IMR-90 (cell line): ENCODE data around the gene INCA1. TPM values are rescaled to one million over a fixed set of nuclear protein-coding genes. Genes with fewer than 3 reads are reported as not detected.

Experiments
- ATAC-seq: fragments of 200-7000 bp; cut with Tn5 transposase; 2 replicates; pipeline ENCODE4 v1.9.1; 2020; ENCODE audit warnings: low read depth, mild to moderate bottlenecking, moderate library complexity
- BruUV-seq: library from RNA; stranded (reverse); fragments of 400-500 nt; replicated peaks from 2 replicates; lab custom pipeline; 2021; lab: Mats Ljungman, UMichigan
- CTCF ChIA-PET: fragments of 300-600 bp; formaldehyde crosslinking; extraction: SDS; loops from one replicate; lab custom pipeline; 2021; ENCODE audit warnings: antibody characterized with exemption; lab: Yijun Ruan, JAX
- POLR2A ChIA-PET: fragments of 300-600 bp; sonication (Branson Sonifier 250); formaldehyde crosslinking; loops from one replicate; lab custom pipeline; 2022; ENCODE audit warnings: antibody characterized with exemption; ENCODE audit not compliant: unreplicated experiment; lab: Charles Lee
- DNase-seq: peaks from one replicate; pipeline ENCODE4 v3.0.0; 2013
- H2AFZ ChIP-seq: replicated peaks from 2 replicates; pipeline ENCODE3; 2013; ENCODE audit warnings: low read length, mild to moderate bottlenecking; ENCODE audit not compliant: poor library complexity
- H2AK5ac ChIP-seq: 2 replicates; pipeline ENCODE4 v1.6.1; 2013; ENCODE audit warnings: low read depth, low read length, inconsistent platforms
- H2AK9ac ChIP-seq: replicated peaks from 2 replicates; pipeline ENCODE3; 2013; ENCODE audit warnings: mild to moderate bottlenecking, low read depth, low read length, moderate library complexity; ENCODE audit not compliant: poor library complexity
- H2BK120ac ChIP-seq: 2 replicates; pipeline ENCODE4 v1.6.1; 2013; ENCODE audit warnings: low read depth, low read length, inconsistent platforms
- H2BK15ac ChIP-seq: 3 replicates; pipeline ENCODE4 v1.6.1; 2013; ENCODE audit warnings: low read depth, low read length, inconsistent platforms
- H2BK20ac ChIP-seq: 2 replicates; pipeline ENCODE4 v1.6.1; 2013; ENCODE audit warnings: low read depth, mild to moderate bottlenecking, inconsistent platforms, low read length, moderate library complexity
- H2BK5ac ChIP-seq: 2 replicates; pipeline ENCODE4 v1.6.1; 2013; ENCODE audit warnings: mild to moderate bottlenecking, low read depth, low read length, inconsistent platforms; ENCODE audit not compliant: poor library complexity, severe bottlenecking
- H3K14ac ChIP-seq: replicated peaks from 2 replicates; pipeline ENCODE4 v1.6.1; 2013; ENCODE audit warnings: low read depth, low read length, inconsistent platforms
- H3K18ac ChIP-seq: 2 replicates; pipeline ENCODE4 v1.6.1; 2013; ENCODE audit warnings: low read depth, low read length, control low read depth
- H3K23ac ChIP-seq: 2 replicates; pipeline ENCODE4 v1.6.1; 2013; ENCODE audit warnings: low read depth, low read length, inconsistent platforms
- H3K27ac ChIP-seq: 2 replicates; pipeline ENCODE4 v1.5.1; 2013; ENCODE audit warnings: mild to moderate bottlenecking, control low read depth, low read length; ENCODE audit not compliant: insufficient read depth
- H3K27me3 ChIP-seq: 2 replicates; pipeline ENCODE4 v1.6.1; 2013; ENCODE audit warnings: low read length; ENCODE audit not compliant: control insufficient read depth, insufficient read depth
- H3K36me3 ChIP-seq: 2 replicates; pipeline ENCODE4 v1.6.1; 2013; ENCODE audit warnings: low read length, mixed read lengths; ENCODE audit not compliant: control insufficient read depth, insufficient read depth
- H3K4ac ChIP-seq: 2 replicates; pipeline ENCODE4 v1.6.1; 2013; ENCODE audit warnings: low read depth, low read length, inconsistent platforms
- H3K4me1 ChIP-seq: 2 replicates; pipeline ENCODE4 v1.6.1; 2013; ENCODE audit warnings: low read length, mixed read lengths; ENCODE audit not compliant: control insufficient read depth, insufficient read depth
- H3K4me2 ChIP-seq: 2 replicates; pipeline ENCODE4 v1.6.1; 2013; ENCODE audit warnings: low read depth, mild to moderate bottlenecking, control low read depth, low read length, moderate library complexity
- H3K4me3 ChIP-seq: 2 replicates; pipeline ENCODE4 v1.5.1; 2013; ENCODE audit warnings: low read depth, mild to moderate bottlenecking, control low read depth, low read length, moderate library complexity; ENCODE audit not compliant: insufficient read depth
- H3K56ac ChIP-seq: 2 replicates; pipeline ENCODE4 v1.6.1; 2013; ENCODE audit warnings: low read length, inconsistent platforms; ENCODE audit not compliant: insufficient read depth; ENCODE audit errors: extremely low read depth
- H3K79me1 ChIP-seq, 2 experiments: 2 replicates each; pipeline ENCODE4 v1.6.1; 2013; ENCODE audit warnings: low read length in 2 of 2, inconsistent platforms in 1 of 2, low read depth in 1 of 2
- H3K9ac ChIP-seq: 2 replicates; pipeline ENCODE4 v1.6.1; 2013; ENCODE audit warnings: low read depth, low read length, control low read depth
- H3K9me1 ChIP-seq: 2 replicates; pipeline ENCODE4 v1.6.1; 2013; ENCODE audit warnings: low read length, inconsistent platforms; ENCODE audit not compliant: insufficient read depth
- H3K9me3 ChIP-seq: 2 replicates; pipeline ENCODE4 v1.6.1; 2013; ENCODE audit warnings: low read length; ENCODE audit not compliant: control insufficient read depth, insufficient read depth
- H4K20me1 ChIP-seq: 2 replicates; pipeline ENCODE4 v1.6.1; 2013; ENCODE audit warnings: low read length, inconsistent platforms; ENCODE audit not compliant: insufficient read depth
- H4K5ac ChIP-seq: 2 replicates; pipeline ENCODE4 v1.6.1; 2013; ENCODE audit warnings: mild to moderate bottlenecking, low read depth, low read length, control low read depth
- H4K8ac ChIP-seq, 2 experiments: 2 replicates each; pipeline ENCODE4 v1.6.1; 2013; ENCODE audit warnings: low read depth in 2 of 2, low read length in 2 of 2, control low read depth in 1 of 2, inconsistent platforms in 1 of 2
- H4K91ac ChIP-seq: 2 replicates; pipeline ENCODE4 v1.6.1; 2013; ENCODE audit warnings: low read depth, low read length, inconsistent platforms; ENCODE audit not compliant: insufficient read depth
- BHLHE40 ChIP-seq: fragments of 150-350 bp; IDR thresholded peaks from 2 replicates; pipeline ENCODE4 v1.6.1; 2016; ENCODE audit warnings: mild to moderate bottlenecking, low read depth, low read length
- CEBPB ChIP-seq: IDR thresholded peaks from 2 replicates; pipeline ENCODE4 v1.6.1; 2012; ENCODE audit warnings: low read depth, low read length, improper control_type of control experiment
- CHD1 ChIP-seq: IDR thresholded peaks from 2 replicates; pipeline ENCODE4 v1.6.1; 2012; ENCODE audit warnings: low read depth, low read length, improper control_type of control experiment
- FOS ChIP-seq: fragments of 150-350 bp; IDR thresholded peaks from 2 replicates; pipeline ENCODE4 v1.6.1; 2016; ENCODE audit warnings: low read depth, low read length
- MAFK ChIP-seq: IDR thresholded peaks from 2 replicates; pipeline ENCODE4 v1.6.1; 2012; ENCODE audit warnings: low read depth, low read length, improper control_type of control experiment
- MAZ ChIP-seq: IDR thresholded peaks from 2 replicates; pipeline ENCODE4 v1.6.1; 2012; ENCODE audit warnings: low read depth, mild to moderate bottlenecking, low read length, improper control_type of control experiment, moderate library complexity, borderline replicate concordance
- MXI1 ChIP-seq: IDR thresholded peaks from 2 replicates; pipeline ENCODE4 v1.6.1; 2012; ENCODE audit warnings: low read depth, mild to moderate bottlenecking, low read length, moderate library complexity, borderline replicate concordance
- NFE2L2 ChIP-seq: fragments of 150-350 bp; IDR thresholded peaks from 2 replicates; pipeline ENCODE4 v1.6.1; 2016; ENCODE audit warnings: low read depth, mild to moderate bottlenecking, low read length
- POLR2A ChIP-seq: IDR thresholded peaks from 2 replicates; pipeline ENCODE4 v1.6.1; 2012; ENCODE audit warnings: mild to moderate bottlenecking, low read depth, low read length
- RAD21 ChIP-seq: IDR thresholded peaks from 2 replicates; pipeline ENCODE4 v1.6.1; 2012; ENCODE audit warnings: low read length, improper control_type of control experiment
- RFX5 ChIP-seq: IDR thresholded peaks from 2 replicates; pipeline ENCODE4 v1.8.0; 2012; ENCODE audit warnings: low read depth, mild to moderate bottlenecking, low read length, moderate library complexity
- SMC3 ChIP-seq: fragments of 150-350 bp; IDR thresholded peaks from 2 replicates; pipeline ENCODE4 v1.6.1; 2016; ENCODE audit warnings: low read depth, mild to moderate bottlenecking, antibody characterized with exemption, low read length, moderate library complexity
- WGBS, 2 experiments: methylation state at CpG; one replicate each; pipeline versions ENCODE4 v1.1.5 to v1.1.7; 2013; ENCODE audit warnings: missing lambda C conversion rate in 2 of 2; ENCODE audit not compliant: insufficient read length in 1 of 2; ENCODE audit errors: extremely low coverage in 2 of 2; 5-methylcytosine and 5-hydroxymethylcytosine counted together
- dilution Hi-C: fragments of 300-500 bp; cut with HindIII; formaldehyde crosslinking; loops from one replicate; pipeline ENCODE4 v1.14.3; 2018; ENCODE audit warnings: low sequenced_read_pairs; ENCODE audit not compliant: unreplicated experiment
- in situ Hi-C: fragments of 300-500 bp; cut with MboI; formaldehyde crosslinking; loops from 3 replicates; pipeline ENCODE4 v1.14.3; 2019; ENCODE audit warnings: low sequenced_read_pairs, inconsistent platforms, mixed read lengths
- intact Hi-C: fragments of 100-400 bp; cut with micrococcal nuclease; formaldehyde crosslinking; loops from 2 replicates; pipeline ENCODE4 v1.10.0; 2022
- polyA plus RNA-seq, 3 experiments: library from polyadenylated mRNA; depleted of rRNA; stranded (reverse); fragments of >200 nt; gene quantifications; 2 replicates each; pipeline ENCODE4 v1.2.3, GENCODE V29; 2012; ENCODE audit warnings: low replicate concordance in 1 of 3
- total RNA-seq: library from RNA; depleted of rRNA; stranded (reverse); fragments of >200 nt; gene quantifications from 2 replicates; pipeline ENCODE4 v1.2.3, GENCODE V29; 2012
- TF ChIP-seq, protein P1 (sequence below): conservative IDR thresholded peaks from 2 replicates; pipeline ENCODE4 v1.5.1; 2012; ENCODE audit warnings: mild to moderate bottlenecking, low read depth, low read length, improper control_type of control experiment
- TF ChIP-seq, protein P2 (sequence below): fragments of 150-350 bp; IDR thresholded peaks from 2 replicates; pipeline ENCODE4 v1.6.1; 2016; ENCODE audit warnings: low read depth, mild to moderate bottlenecking, low read length, moderate library complexity, borderline replicate concordance
- TF ChIP-seq, protein P3 (sequence below): fragments of 150-350 bp; IDR thresholded peaks from 2 replicates; pipeline ENCODE4 v1.6.1; 2017; ENCODE audit warnings: mild to moderate bottlenecking, antibody characterized with exemption, low read length, low read depth

Gene INCA1
- total and polyA plus RNA-seq, 2 of the 4 experiments (the other 2 are of a cell fraction): 0.18 to 0.51 TPM

DNA sequence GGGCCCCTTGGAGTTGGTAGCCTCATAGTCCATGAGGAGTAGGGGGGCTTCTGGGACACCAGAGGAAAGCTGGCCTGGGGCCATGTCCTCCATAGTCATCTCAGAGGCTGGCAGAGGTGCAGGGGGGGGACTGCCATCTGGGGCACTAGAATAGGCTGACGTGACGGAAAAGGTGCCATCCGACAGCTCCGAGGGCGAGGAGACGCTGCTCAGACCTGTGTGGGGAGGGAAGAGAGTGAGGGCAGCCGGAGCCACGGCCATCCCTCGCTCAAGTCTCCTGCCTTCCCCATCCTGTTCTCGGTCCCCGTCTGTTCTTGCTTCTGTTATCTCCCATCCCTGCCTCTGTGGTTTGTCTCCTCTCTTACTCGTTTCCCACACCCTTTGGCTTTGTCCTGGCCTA is 25.0 kb downstream of the INCA1 start:
- POLR2A ChIA-PET: no interaction called here
- BruUV-seq: no TSS peak
- Histone ChIP-seq H3K9ac (no peak overlapping the region), H3K4ac (no peak overlapping the region), H4K91ac (no peak overlapping the region), H4K8ac (no peak overlapping the region), H3K27ac (no peak overlapping the region), H3K27me3 (no peaks in the 10 kb centered on the region), H3K4me2 (no peak overlapping the region), H2BK120ac (no peak overlapping the region), H3K14ac (no peak overlapping the region), H3K9me1 (peaks cover 19% of the 10 kb centered on the region), H3K56ac (no peak overlapping the region), H2AK9ac (peak overlapping the region; percentile 56), H3K79me1 (peaks cover 9 to 56% of the 10 kb centered on the region in 2 experiments; a peak in 3 of 4 replicates), H3K18ac (no peak overlapping the region), H3K9me3 (no peaks in the 10 kb centered on the region), H2BK5ac (no peak overlapping the region), H4K20me1 (peaks cover 3% of the 10 kb centered on the region; the same call in 1 of the 2 replicates), H2BK20ac (no peak overlapping the region), H3K4me3 (no peak overlapping the region), H2AFZ (no peak overlapping the region), H3K36me3 (peaks cover 39% of the 10 kb centered on the region), H3K23ac (no peak overlapping the region), H3K4me1 (peaks cover 14% of the 10 kb centered on the region), H4K5ac (no peak overlapping the region), H2AK5ac (no peak overlapping the region), H2BK15ac (no peak overlapping the region)
- intact Hi-C loops: no loop called here
- CTCF ChIA-PET: no interaction called here
- no peak for ATAC-seq
- dilution Hi-C loops: no loop called here
- no peak for DNase-seq
- WGBS, 2 experiments: 90% methylated on average over 6 of the region's 12 CpGs; no CpG with 5 or more reads in 1 of the 2 experiments
- in situ Hi-C loops: no loop called here
- TF ChIP-seq MAFK (no peak), NFE2L2 (no peak), MXI1 (no peak), SMC3 (no peak), CEBPB (no peak), RAD21 (no peak), POLR2A (no peak), MAZ (no peak), CHD1 (no peak), FOS (no peak), BHLHE40 (no peak), RFX5 (no peak)
- TF ChIP-seq, protein P1, sequence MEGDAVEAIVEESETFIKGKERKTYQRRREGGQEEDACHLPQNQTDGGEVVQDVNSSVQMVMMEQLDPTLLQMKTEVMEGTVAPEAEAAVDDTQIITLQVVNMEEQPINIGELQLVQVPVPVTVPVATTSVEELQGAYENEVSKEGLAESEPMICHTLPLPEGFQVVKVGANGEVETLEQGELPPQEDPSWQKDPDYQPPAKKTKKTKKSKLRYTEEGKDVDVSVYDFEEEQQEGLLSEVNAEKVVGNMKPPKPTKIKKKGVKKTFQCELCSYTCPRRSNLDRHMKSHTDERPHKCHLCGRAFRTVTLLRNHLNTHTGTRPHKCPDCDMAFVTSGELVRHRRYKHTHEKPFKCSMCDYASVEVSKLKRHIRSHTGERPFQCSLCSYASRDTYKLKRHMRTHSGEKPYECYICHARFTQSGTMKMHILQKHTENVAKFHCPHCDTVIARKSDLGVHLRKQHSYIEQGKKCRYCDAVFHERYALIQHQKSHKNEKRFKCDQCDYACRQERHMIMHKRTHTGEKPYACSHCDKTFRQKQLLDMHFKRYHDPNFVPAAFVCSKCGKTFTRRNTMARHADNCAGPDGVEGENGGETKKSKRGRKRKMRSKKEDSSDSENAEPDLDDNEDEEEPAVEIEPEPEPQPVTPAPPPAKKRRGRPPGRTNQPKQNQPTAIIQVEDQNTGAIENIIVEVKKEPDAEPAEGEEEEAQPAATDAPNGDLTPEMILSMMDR: no peak
- TF ChIP-seq, protein P2, sequence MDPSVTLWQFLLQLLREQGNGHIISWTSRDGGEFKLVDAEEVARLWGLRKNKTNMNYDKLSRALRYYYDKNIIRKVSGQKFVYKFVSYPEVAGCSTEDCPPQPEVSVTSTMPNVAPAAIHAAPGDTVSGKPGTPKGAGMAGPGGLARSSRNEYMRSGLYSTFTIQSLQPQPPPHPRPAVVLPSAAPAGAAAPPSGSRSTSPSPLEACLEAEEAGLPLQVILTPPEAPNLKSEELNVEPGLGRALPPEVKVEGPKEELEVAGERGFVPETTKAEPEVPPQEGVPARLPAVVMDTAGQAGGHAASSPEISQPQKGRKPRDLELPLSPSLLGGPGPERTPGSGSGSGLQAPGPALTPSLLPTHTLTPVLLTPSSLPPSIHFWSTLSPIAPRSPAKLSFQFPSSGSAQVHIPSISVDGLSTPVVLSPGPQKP: no peak
- TF ChIP-seq, protein P3, sequence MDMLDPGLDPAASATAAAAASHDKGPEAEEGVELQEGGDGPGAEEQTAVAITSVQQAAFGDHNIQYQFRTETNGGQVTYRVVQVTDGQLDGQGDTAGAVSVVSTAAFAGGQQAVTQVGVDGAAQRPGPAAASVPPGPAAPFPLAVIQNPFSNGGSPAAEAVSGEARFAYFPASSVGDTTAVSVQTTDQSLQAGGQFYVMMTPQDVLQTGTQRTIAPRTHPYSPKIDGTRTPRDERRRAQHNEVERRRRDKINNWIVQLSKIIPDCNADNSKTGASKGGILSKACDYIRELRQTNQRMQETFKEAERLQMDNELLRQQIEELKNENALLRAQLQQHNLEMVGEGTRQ: no peak
